Measurements from ENCODE around the gene CPSF4L.
"Not testable (repeated sequence)": the region's sequence is repeated elsewhere in the genome, so short reads cannot be mapped to it uniquely, and the experiment has no call there.

CPSF4L gene

DNA sequence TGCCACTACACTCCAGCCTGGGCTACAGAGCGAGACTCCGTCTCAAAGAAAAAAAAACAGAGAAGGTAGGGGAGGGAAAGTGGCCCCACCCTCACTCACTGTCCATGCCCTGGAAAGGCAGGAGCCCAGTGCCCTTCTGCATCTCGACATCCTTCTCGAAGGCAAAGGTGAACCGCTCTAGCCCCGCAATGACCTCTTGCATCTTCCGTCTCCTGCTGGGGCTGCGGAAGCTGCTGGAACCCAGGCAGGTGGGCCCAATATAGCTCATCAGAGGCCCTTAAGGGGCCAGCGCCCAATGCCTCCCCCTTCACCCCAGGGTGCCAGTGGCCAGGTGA lies at the start of gene CPSF4L:
Gene CPSF4L, minus strand, starts transcription at position 264 of the 335 bp plus-strand sequence. Its CDS starts 62 bp downstream, at position 202.
- no peak for DNase-seq

DNA sequence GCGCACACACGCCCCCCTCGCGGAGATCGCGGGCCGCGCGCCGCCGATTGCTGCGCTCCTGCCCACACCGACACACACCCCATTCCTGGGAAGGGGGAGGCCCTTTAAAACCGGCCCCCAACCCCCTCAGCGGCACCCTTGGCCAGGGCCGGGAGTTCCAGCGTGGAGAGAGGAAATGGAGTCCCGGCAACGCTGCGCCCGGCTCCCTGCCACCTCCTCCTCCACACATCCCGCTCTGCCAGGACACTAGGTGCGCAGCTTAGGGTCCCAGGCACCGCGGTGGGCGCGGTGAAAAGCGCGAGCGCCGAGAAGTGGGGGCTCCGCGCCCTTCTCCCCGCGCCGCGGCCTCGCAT lies 49.7 kb upstream of the CPSF4L start:
- DNase-seq = peak; percentile 75

- no peak for DNase-seq
Measured at GRCh38 chr17:73309727-73310596, 48.3 kb upstream of the CPSF4L start.

DNA sequence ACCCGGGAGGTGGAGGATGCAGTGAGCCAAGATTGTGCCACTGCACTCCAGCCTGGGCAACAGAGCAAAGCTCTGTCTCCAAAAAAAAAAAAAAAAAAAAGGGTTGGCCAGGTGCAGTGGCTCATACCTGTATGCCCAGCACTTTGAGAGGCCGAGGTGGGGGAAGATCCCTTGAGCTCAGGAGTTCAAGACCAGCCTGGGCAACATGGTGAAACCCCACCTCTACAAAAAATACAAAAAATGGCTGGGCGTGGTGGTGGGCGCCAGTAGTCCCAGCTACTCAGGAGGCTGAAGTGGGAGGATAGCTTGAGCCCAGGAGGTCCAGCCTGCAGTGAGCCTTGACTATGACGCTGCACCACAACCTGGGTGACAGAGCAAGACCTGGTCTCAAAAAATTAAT lies 47.3 kb upstream of the CPSF4L start:
- not testable (repeated sequence) for DNase-seq

GRCh38 chr17:73308017-73308823 lies 46.5 kb upstream of the CPSF4L start:
- DNase-seq = no peak

- no peak for DNase-seq
Measured at GRCh38 chr17:73307130-73307529, 45.5 kb upstream of the CPSF4L start.

GRCh38 chr17:73305845-73306836 lies 44.5 kb upstream of the CPSF4L start:
- DNase-seq = no peak

DNA sequence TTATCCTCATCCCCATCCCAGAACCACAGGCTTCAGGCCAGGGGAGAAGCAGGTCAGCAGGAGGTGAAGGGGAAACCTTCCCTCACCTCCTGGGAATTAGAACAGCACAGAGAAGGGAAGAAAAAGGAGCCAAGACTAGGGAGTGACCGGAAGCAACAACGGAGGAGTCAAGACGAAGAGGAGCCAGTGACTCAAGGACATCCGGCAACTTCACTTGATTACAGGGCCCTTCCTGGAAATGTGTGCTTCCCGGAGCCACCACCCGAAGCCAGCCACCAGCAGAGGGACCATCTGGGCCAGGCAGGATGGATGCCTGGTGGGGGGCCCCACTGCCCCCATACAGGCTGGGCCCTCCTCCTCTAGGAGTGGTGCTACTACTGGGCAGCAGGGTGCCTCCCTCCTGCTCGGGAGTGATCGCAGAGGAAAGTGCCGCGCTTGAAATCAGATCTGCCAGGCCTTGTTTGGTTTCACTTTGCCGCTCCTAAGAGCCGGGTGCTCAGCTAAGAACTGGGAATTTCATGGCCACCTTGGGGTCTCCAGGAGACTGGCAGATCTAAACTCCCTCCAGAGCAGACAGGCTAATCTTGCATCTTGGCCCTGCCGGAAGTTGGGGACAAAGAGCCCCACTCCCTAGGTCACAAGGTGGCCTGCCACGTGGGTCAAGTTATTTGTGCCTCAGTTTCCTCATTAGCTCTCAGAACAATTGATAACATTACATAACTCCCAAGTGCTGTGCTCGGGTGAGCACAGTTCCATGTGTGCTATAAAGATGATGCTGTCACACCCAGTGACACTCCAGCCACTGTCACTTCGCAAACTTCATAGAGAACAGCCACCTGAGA lies 43.5 kb upstream of the CPSF4L start:
- peak; percentile 73 for DNase-seq

DNA sequence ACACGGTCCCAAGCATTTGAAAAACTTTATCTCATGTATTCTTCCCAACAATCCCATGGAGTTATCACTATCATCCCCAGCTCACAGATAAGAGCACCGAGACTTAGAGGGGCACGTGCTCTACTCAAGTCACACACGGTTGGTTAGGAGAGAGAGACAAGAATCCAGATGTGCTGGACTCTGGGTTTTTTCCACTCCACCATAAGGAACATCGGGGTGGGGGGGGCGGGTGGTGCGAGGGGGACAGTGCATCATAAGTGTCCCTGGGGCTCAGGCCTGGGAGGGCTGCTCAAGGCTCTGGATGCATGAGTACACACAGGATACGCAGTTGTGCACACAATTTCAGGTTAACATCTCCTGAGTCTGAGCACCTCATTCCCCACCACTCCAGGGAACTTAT lies 42.8 kb upstream of the CPSF4L start:
- no peak for DNase-seq

DNA sequence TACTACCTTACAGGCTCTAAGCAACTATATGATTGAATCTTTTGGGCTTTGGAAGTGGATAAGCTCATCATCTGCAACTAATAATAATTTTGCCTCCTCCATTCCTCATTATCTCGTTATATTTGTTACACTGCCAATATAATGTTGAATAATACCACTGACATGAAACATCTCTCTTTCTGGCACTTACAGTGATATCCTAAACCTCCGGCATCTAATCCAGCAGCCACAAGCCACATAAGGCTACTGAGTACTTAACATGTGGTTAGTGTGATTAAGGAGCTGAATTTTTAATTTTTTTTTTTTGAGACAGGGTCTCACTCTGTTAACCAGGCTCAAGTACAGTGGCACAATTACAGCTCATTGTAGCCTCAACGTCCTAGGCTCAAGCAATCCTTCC lies 40.5 kb upstream of the CPSF4L start:
- DNase-seq = no peak

DNA sequence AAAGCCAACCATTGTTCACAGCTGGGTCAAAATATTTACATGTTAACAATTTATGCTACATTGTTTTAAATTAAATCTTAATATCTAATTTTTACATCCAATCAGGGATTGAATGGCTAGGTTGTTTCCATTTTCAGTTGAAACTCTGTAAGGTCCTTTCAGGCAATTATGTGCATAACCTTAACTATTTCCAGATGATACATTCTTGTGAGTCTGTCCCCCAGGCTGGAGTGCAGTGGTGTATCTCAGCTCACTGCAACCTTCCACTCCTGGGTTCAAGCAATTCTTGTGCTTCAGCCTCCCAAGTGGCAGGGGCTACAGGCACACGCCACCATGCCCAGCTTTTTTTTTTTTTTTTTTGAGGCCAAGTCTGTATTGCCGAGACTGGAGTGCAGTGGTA lies 39.7 kb upstream of the CPSF4L start:
- no peak for DNase-seq

- DNase-seq = no peak
Measured at GRCh38 chr17:73300392-73300791, 38.7 kb upstream of the CPSF4L start.

GRCh38 chr17:73297934-73298861 lies 36.5 kb upstream of the CPSF4L start:
- no peak for DNase-seq

- DNase-seq = no peak
Measured at GRCh38 chr17:73293480-73293911, 31.8 kb upstream of the CPSF4L start.

GRCh38 chr17:73293031-73293430 lies 31.4 kb upstream of the CPSF4L start:
- no peak for DNase-seq

- no peak for DNase-seq
Measured at GRCh38 chr17:73292031-73292531, 30.4 kb upstream of the CPSF4L start.

GRCh38 chr17:73291260-73291801 lies 29.7 kb upstream of the CPSF4L start:
- no peak for DNase-seq

DNA sequence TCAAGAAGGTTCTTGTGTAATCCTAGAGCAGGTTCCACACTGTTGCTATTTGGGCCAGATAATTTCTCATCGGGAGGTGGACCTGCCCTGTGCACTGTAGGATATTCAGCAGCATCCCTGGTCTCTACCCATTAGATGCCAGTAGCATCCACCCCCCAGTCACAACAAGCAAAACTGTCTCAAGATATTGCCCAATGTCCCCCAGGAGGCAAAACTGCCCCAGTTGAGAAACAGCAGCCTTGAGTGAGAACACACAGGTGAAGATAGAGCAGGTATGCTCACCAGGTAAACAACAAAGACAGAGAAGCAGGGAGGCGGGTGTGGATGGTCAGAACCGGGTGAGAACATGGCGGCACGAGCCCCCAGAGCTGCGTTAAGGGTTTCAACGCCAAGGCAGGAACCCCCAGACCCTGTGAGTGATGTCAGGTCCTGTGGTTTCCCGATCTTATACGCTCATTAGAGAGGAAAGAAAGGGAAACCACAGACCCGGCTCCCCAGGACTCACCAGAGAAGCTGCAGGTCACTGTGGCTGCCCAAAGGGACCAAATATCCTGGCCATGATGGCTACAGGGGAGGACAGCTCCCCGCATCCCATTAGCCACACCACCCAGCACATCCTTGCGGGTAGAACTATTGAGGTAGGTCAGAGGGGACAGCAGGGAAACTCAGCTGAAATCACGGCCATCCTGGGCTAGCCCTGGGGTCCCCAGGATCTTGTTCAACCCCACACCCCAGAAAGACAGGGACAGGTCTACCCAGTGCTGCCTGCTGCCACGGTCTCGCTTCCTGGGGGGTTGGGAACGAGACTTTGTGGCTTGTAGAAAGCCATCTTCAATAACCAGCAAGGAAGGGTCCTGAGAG lies 28.9 kb upstream of the CPSF4L start:
- no peak for DNase-seq

DNA sequence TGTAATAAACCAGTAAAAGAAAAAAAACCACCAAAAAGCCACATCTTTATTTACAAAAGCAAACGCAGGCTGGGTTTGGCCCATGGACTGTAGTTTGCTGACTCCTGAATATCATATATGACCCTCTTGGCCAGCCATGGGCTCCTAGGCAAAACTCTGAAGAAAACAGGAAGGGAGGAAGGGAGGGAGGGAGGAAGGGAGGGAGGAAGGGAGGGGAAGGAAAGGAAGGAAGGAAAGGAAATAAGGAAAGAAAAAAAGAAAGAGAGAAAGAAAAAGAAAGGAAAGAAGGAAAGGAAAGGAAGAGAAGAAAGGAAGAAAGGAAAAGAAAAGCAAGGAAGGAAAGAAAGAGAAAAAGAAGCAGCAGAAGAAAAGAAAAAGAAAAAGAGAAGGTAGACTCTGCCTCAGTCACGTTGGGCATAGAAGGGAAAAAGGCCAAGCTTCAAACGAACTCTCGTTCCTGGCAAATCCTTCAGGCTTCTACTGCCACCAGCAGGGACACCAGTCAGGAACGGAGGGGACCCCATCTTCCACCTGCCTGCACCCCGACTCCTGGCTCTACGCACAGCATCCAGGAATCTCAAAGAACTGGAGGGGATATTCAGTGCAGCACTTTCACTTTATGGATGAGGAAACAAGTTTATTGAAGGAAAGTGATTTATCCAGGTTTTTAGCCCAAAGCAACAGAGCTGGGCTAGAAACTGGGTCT lies 28.0 kb upstream of the CPSF4L start:
- DNase-seq = no peak
